Ectodermal cell (in vitro differentiated cells): ENCODE measurements around the gene SCN2B.

Experiments used
- H3K27ac ChIP-seq: 2 replicates; pipeline ENCODE4 v1.7.0; 2013; ENCODE audit warnings: mild to moderate bottlenecking, low read depth, low read length; ENCODE audit not compliant: insufficient read depth, poor library complexity, severe bottlenecking
- H3K27me3 ChIP-seq: 2 replicates; pipeline ENCODE4 v1.7.0; 2013; ENCODE audit warnings: mild to moderate bottlenecking, low read length; ENCODE audit not compliant: insufficient read depth, control insufficient read depth, poor library complexity, severe bottlenecking
- H3K36me3 ChIP-seq: one replicate; pipeline ENCODE4 v1.7.0; 2013; ENCODE audit warnings: low read length; ENCODE audit not compliant: control insufficient read depth, insufficient read depth
- H3K4me1 ChIP-seq: one replicate; pipeline ENCODE4 v1.7.0; 2013; ENCODE audit warnings: low read length; ENCODE audit not compliant: control insufficient read depth, insufficient read depth
- H3K4me3 ChIP-seq: 2 replicates; pipeline ENCODE4 v1.7.0; 2013; ENCODE audit warnings: low read depth, low read length, control low read depth; ENCODE audit not compliant: insufficient read depth
- H3K9me3 ChIP-seq: 2 replicates; pipeline ENCODE4 v1.7.0; 2013; ENCODE audit warnings: mild to moderate bottlenecking, low read length, moderate library complexity; ENCODE audit not compliant: control insufficient read depth
- WGBS, 2 experiments: methylation state at CpG; one replicate each; pipeline ENCODE4 v1.1.7; 2013; ENCODE audit warnings: missing lambda C conversion rate in 2 of 2; 5-methylcytosine and 5-hydroxymethylcytosine counted together

The SCN2B gene

DNA sequence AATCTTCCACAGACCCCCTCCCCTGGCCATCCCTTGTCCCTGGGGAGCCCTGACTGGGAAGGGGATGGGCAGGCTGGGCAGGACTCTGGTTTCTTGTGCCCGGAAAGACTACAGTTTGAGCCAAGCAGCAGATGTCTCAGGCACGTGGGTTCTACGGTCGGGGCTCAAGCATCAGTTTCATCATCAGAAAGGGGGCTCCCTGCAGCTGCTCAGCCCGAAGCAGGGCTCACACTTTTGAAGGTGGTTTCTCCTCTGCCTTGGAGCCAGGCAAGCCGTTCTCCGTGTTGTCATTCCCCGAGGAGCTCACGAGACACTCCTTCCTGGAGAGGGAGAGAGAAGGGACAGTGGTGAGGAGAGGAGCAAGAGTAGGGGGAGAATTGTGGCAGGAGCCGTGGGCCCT lies 39.6 kb downstream of the SCN2B start:
- Histone ChIP-seq H3K9me3 (no peaks in the 10 kb centered on the region), H3K27me3 (no peaks in the 10 kb centered on the region), H3K36me3 (no peaks in the 10 kb centered on the region), H3K4me1 (peaks cover 9% of the 10 kb centered on the region), H3K4me3 (no peak overlapping the region), H3K27ac (no peak overlapping the region)
- WGBS, 2 experiments, result 89 to 92% methylated on average over 10 of the region's 10 CpGs

DNA sequence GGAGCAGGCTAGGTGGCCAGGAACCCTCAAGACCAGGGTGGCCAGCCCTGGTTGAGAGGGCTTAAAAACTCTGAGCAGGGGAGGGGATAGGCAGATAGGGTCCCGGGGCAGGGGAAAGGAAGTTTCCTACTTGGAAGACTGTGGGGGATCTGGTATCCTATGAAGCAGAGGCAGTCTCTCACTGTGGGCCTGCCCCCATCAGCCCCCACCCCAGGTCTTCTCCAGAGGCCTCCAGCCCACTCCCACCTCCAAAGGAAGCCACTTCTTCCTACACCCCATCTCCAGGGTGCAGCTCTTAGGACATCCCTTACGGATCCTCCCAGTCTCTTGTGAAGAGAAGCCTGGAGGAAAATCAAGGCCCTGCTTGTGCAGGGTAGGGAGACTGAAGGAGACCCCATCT lies 40.1 kb downstream of the SCN2B start:
- 89 to 92% methylated on average over 2 of the region's 2 CpGs for WGBS, 2 experiments
- Histone ChIP-seq H3K27ac (no peak overlapping the region), H3K27me3 (no peaks in the 10 kb centered on the region), H3K9me3 (no peaks in the 10 kb centered on the region), H3K4me3 (no peak overlapping the region), H3K36me3 (no peaks in the 10 kb centered on the region), H3K4me1 (peaks cover 9% of the 10 kb centered on the region)

DNA sequence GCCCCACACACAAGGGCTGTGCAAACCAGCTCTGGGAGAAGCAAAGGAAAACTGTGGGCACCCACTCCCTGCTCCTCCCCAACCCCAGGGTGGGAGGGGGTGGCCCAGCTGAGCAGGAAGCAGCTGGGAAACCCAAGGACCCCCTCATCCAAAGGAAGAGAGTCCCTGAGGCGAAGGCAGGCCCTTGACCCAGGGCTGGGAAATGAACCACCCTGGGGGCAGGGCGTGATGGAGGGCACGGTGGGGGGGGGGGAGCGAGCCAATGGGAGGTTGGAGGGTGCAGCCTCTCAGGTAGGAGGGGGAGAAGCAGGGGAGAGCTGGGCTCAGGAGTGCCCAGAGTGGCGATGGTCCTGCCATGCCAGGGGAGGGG lies 40.7 kb downstream of the SCN2B start:
- H3K9me3 ChIP-seq, result no peaks in the 10 kb centered on the region
- 92 to 95% methylated on average over 5 of the region's 5 CpGs for WGBS, 2 experiments
- H3K27me3 ChIP-seq, result no peaks in the 10 kb centered on the region

DNA sequence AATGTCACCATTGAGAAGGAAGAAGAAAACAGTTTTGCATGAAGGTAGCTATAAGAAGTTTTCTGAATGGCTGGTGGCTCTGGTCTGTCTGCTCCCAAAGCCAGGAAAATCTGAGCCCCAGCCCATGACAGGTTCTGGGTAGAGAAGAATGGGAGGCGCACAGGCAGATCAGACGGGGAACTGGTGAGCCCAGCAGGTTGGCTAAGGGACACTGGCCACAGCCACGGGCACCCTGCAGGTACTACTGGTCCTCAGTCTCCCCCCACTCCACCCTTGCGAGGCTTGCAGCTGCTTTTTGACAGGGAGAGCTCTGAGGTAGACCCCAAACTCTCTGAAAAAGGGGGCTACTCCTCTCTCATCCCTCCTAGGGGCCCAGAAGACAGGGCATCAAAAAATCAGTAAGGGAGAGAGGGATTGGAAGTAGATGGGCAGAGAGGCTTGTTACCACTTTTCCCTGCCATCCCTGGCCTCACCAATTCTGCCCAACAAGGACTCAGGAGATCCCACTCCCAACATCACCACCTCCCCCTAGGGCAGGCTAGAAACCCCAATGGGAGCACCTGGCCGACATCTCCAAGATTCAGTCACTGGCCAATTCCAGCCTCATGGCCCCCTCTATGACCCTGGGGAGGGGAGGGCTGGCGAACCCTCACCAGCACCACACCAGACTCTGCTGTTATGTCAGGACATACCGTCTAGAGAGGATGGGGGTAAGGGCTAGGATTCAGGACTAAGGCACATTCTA lies 41.2 kb downstream of the SCN2B start:
- Histone ChIP-seq H3K4me1 (peaks cover 9% of the 10 kb centered on the region), H3K27me3 (no peaks in the 10 kb centered on the region), H3K9me3 (no peaks in the 10 kb centered on the region), H3K4me3 (no peak overlapping the region), H3K36me3 (no peaks in the 10 kb centered on the region), H3K27ac (no peak overlapping the region)
- WGBS, 2 experiments, result 82 to 85% methylated on average over 7 of the region's 7 CpGs

More for the DNA sequence above, 40.7 kb downstream of the SCN2B start:
- no peak overlapping the region for H3K27ac ChIP-seq
- H3K36me3 ChIP-seq, result no peaks in the 10 kb centered on the region
- H3K4me3 ChIP-seq, result no peak overlapping the region
- H3K4me1 ChIP-seq, result peaks cover 9% of the 10 kb centered on the region

DNA sequence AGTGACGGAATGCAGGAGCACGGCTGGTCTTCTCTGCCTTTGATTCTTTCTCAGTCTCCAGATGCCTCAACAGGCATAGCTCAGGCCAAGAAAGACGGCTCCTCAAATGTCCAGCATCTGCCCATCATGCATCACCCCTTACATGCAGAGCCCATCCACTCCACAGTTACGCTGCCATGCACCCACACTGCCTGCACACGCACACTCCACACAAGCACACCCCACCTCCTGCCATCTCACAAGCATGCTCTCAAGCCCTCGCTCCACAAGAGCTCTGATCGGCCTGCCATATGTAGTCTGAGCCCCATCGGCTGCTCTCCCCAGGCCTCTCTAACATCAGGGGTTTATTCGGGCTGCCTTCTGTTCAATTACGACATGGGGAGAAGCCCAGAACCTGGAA lies 42.6 kb downstream of the SCN2B start:
- Histone ChIP-seq H3K36me3 (no peaks in the 10 kb centered on the region), H3K27ac (no peak overlapping the region), H3K4me1 (peaks cover 10% of the 10 kb centered on the region), H3K9me3 (no peaks in the 10 kb centered on the region), H3K27me3 (no peaks in the 10 kb centered on the region), H3K4me3 (no peak overlapping the region)
- 89 to 92% methylated on average over 10 of the region's 10 CpGs for WGBS, 2 experiments

DNA sequence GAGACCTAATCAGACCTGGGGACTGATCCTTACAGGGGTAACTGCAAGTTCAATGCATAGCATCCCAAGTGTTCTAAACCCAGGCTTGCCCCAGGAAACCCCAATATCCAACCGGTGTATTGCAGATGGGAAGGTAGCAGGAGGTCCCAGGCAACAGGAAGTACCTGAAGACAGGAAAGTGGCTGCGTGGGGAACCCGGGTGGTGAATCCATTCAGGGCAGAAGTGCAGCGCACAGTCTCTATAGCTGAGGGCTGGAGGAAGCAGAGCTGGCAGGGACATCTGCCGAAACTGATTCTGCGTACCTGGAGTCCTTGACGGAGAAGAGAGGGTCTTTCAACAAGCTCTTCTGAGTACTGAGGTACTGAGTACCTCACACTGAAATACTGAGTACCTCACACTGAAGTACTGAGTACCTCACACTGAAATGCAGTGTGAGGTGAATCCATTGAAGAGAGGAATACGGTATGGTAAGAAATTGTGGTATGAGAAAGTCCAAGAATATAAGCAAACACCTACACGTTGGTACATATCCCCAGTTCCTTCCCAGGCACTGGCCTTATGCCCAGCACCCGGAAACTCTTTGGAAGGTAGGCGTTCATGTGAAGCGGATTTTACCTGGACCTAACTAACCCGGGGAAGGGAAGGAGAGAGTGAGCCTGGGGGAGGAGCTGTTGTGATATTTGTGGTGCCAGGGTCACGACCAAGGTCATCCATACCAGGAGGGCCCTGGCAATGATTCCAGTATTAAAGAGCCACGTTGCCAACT lies 43.9 kb downstream of the SCN2B start:
- 88 to 91% methylated on average over 15 of the region's 15 CpGs for WGBS, 2 experiments
- Histone ChIP-seq H3K27me3 (no peaks in the 10 kb centered on the region), H3K4me3 (no peak overlapping the region), H3K4me1 (peaks cover 5% of the 10 kb centered on the region), H3K9me3 (no peaks in the 10 kb centered on the region), H3K27ac (no peak overlapping the region), H3K36me3 (no peaks in the 10 kb centered on the region)

DNA sequence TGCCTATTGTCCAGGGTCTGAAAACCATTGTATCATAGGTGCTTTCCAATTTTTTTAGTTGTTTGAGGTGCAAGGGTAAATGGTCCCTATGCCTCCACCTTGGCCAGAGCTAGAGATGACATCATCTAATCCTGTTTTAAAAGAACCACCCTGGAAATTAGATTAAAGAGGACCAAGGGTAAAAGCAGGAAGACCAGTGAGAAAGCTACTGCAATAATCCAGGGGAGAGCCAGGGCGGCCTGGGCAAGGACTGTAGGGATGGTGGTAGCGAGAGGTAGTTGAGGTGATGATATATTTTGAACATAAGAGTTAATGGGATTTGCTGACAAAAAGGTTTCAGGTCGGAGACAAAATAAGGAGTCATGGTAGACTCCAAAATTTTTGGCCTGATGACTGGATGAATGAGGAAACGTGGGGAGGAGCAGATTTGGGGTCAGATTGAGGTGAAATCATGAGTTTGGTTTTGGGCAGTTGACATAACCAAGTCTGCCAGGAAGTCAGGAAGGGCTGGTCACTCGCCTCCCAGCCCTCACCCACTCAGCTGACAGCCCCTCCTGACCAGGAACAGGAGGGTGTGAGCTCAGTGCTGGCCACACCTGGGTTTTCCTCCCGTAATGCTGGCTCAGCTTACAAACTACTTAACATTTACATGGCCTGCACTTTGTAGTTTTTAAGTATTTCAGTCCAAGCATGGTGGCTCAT lies 46.8 kb downstream of the SCN2B start:
- Histone ChIP-seq H3K4me3 (no peak overlapping the region), H3K4me1 (peaks cover 5% of the 10 kb centered on the region), H3K9me3 (no peaks in the 10 kb centered on the region), H3K27ac (no peak overlapping the region), H3K27me3 (no peaks in the 10 kb centered on the region), H3K36me3 (no peaks in the 10 kb centered on the region)
- 89 to 92% methylated on average over 6 of the region's 6 CpGs for WGBS, 2 experiments

DNA sequence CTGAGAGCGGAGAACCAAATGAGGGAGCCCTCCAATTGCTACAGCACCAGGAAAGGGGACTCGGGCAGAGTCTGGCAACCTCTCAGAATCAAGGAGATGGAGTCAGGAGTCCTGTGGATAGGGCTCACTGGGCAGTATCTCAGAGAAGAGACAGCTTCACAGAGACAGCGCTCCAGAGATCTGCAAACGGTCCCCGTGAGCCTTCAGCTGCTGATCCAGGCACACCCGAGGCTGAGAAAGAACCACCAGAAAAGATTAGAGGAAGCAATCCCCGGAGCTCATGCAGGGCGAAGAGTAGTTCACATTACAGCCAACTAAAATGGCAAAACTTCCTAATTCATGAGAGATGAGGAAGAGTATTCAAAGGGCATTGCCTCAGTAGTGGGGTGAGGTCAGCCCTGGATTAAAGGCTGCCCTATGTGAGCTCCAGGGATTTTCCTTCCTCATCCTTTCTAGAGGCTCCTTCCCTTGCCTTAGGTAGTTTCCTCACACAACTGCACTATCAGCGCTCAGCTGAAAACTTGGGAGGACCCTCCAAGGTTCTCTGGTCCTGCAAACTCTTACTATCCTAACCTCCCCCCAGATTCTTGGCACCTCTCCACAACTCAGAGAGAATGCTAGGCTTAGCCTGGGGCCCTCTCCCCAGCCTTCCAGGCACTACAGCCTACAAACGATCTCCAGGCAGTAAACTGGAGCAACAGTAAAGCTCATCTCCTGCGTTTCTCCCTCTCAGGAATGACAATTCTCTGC lies 47.5 kb downstream of the SCN2B start:
- H3K36me3 ChIP-seq, result no peaks in the 10 kb centered on the region
- peaks cover 5% of the 10 kb centered on the region for H3K4me1 ChIP-seq
- WGBS, 2 experiments, result 85 to 87% methylated on average over 11 of the region's 11 CpGs
- H3K9me3 ChIP-seq, result no peaks in the 10 kb centered on the region
- H3K4me3 ChIP-seq, result no peak overlapping the region
- no peak overlapping the region for H3K27ac ChIP-seq
- no peaks in the 10 kb centered on the region for H3K27me3 ChIP-seq

DNA sequence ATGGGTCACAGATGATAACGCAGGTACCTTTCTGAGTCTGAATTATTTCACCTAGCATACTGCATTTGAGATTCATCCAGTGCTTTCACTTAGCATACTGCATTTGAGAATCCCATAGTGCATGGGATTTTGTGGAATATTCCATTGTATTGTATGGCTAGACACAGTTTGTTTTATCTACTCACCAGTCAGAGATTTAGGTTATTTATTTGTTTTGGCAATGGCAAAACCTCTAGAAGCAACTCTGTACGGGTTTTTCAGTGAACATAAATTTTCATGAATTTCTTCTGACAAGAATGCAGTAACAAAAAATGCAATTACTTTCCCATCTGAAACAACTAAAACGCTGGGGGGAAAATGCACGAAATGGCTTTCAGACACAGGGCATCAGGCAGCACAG lies 48.1 kb downstream of the SCN2B start:
- Histone ChIP-seq H3K36me3 (no peaks in the 10 kb centered on the region), H3K4me3 (no peak overlapping the region), H3K27ac (no peak overlapping the region), H3K27me3 (no peaks in the 10 kb centered on the region), H3K9me3 (no peaks in the 10 kb centered on the region), H3K4me1 (peaks cover 5% of the 10 kb centered on the region)
- 89 to 92% methylated on average over 4 of the region's 4 CpGs for WGBS, 2 experiments
